SK-N-SH (cell line): ENCODE data around the gene METTL27.

Experiments
- CTCF ChIP-seq: fragments of 200-600 bp; sonication (generic); IDR thresholded peaks from 2 replicates; pipeline ENCODE4 v1.6.1; 2017; ENCODE audit warnings: antibody characterized with exemption, mild to moderate bottlenecking, moderate library complexity
- EZH2phosphoT487 ChIP-seq: fragments of 200-600 bp; sonication (generic); IDR thresholded peaks from 2 replicates; pipeline ENCODE4 v1.6.1; 2017; ENCODE audit warnings: low read depth, mixed run types, mild to moderate bottlenecking, antibody characterized with exemption, moderate library complexity, borderline replicate concordance
- FOXM1 ChIP-seq: IDR thresholded peaks from 2 replicates; pipeline ENCODE4 v1.4.0; 2012; ENCODE audit warnings: low read depth, mild to moderate bottlenecking
- JUND ChIP-seq: IDR thresholded peaks from 2 replicates; pipeline ENCODE4 v1.4.0; 2012
- POLR2AphosphoS5 ChIP-seq: IDR thresholded peaks from 2 replicates; pipeline ENCODE4 v1.6.1; 2012; ENCODE audit warnings: low read depth, low read length
- RFX5 ChIP-seq: IDR thresholded peaks from 2 replicates; pipeline ENCODE4 v1.6.1; 2012; ENCODE audit warnings: mild to moderate bottlenecking, improper control_type of control experiment, low read length
- SIN3A ChIP-seq: IDR thresholded peaks from 2 replicates; pipeline ENCODE4 v1.6.1; 2012; ENCODE audit warnings: low read depth, mild to moderate bottlenecking, low read length, moderate library complexity, borderline replicate concordance
- SMC3 ChIP-seq: IDR thresholded peaks from 2 replicates; pipeline ENCODE4 v1.6.1; 2012; ENCODE audit warnings: low read depth, low read length, improper control_type of control experiment
- TAF1 ChIP-seq: IDR thresholded peaks from 2 replicates; pipeline ENCODE4 v1.6.1; 2012; ENCODE audit warnings: low read depth, mild to moderate bottlenecking, low read length, moderate library complexity, borderline replicate concordance
- TCF12 ChIP-seq: IDR thresholded peaks from 2 replicates; pipeline ENCODE4 v1.4.0; 2012

- TF ChIP-seq TCF12 (peak; percentile 24), CTCF (no peak), JUND (no peak), POLR2AphosphoS5 (no peak), EZH2phosphoT487 (no peak), RFX5 (no peak), SMC3 (no peak), SIN3A (no peak), FOXM1 (no peak), TAF1 (no peak)
Observed at GRCh38 chr7:73827567-73828106, 14.7 kb downstream of the METTL27 start.
